HL-60 (cell line): Measurements from ENCODE around the gene CUL1.
A peak's percentile ranks its signal among the peaks of the same experiment; 100 is the strongest.

Experiments
- DNase-seq, 2 experiments: peaks; one replicate each; pipeline ENCODE4 v3.0.0-alpha.2; 2010 to 2020; ENCODE audit warnings: low read depth in 1 of 2, low spot score in 1 of 2
- H3K27ac ChIP-seq: fragments of 250-450 bp; sonication (Bioruptor Pico); replicated peaks from 2 replicates; pipeline ENCODE4 v1.5.1; 2020; ENCODE audit warnings: mild to moderate bottlenecking, moderate library complexity
- H3K27me3 ChIP-seq: fragments of 250-450 bp; sonication (Bioruptor Pico); 2 replicates; pipeline ENCODE4 v1.5.1; 2021; ENCODE audit warnings: mild to moderate bottlenecking, moderate library complexity; ENCODE audit not compliant: insufficient read depth, poor library complexity, severe bottlenecking
- H3K4me3 ChIP-seq: replicated peaks from 2 replicates; pipeline ENCODE4 v1.5.1; 2011; ENCODE audit warnings: mild to moderate bottlenecking, control low read depth, low read length; ENCODE audit not compliant: insufficient read depth
- GABPA ChIP-seq: IDR thresholded peaks from 2 replicates; pipeline ENCODE4 v1.6.1; 2012; ENCODE audit warnings: low read depth
- POLR2AphosphoS5 ChIP-seq: IDR thresholded peaks from 2 replicates; pipeline ENCODE4 v1.6.1; 2012; ENCODE audit warnings: low read depth
- SPI1 ChIP-seq: IDR thresholded peaks from 2 replicates; pipeline ENCODE4 v1.6.1; 2012; ENCODE audit warnings: low read depth, mild to moderate bottlenecking, borderline replicate concordance
- long read RNA-seq: library from polyadenylated mRNA; unstranded; transcript quantifications from one replicate; pipeline ENCODE4 v2.0.0, GENCODE V29; 2020
- TF ChIP-seq, protein P1 (sequence below): IDR thresholded peaks from 2 replicates; pipeline ENCODE4 v1.6.1; 2012; ENCODE audit warnings: low read depth; ENCODE audit not compliant: insufficient replicate concordance
- TF ChIP-seq, protein P2 (sequence below): IDR thresholded peaks from one replicate; pipeline ENCODE4 v1.5.1; 2011; ENCODE audit warnings: low read length, control low read depth, inconsistent platforms; ENCODE audit not compliant: insufficient read depth

CUL1 gene
- long read RNA-seq, transcript CUL1-203 (22 exons, 3,054 nt) = minor isoform, 8 of 454 reads
- long read RNA-seq, transcript CUL1-201 (22 exons, 3,064 nt) = major isoform, 389 of 454 reads
- long read RNA-seq, partial matches to known transcripts = 34 of 454 reads
- long read RNA-seq, other reads (novel, unspliced or antisense) = 23 of 454 reads

DNA sequence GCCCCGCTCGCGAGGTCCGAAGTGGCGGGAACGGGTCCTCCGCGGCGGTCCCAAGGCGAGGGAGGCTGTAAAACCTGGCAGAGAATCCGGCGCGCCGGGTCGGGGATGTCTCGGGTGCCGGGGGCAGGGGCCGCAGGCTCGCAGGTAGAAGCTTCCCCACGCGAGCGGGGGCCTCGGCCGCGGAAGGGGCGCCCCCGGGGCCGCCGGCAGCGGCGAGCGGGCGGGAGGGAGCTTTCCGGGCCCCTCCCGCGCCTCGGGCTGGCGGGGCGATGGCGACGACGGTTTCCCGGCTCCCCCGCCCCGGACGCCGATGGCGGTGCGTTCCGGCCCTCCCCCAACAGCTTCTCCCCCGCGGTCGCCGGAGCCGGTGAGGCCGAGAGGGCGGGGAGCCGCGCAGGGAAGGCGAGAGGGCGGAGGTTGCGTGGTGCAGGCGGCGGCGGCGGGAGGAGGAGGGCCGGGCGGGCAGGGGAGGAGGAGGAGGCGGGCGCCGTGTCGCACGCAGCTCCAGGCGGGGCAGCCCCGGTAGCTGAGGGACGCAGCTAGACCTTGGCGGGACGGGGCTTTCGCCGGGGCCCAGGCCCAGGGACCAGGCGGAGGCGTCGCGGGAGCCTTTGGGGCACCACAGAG is at the start of gene CUL1:
TSS of gene CUL1 (plus strand) at position 507 of the 627 bp plus-strand sequence. CDS start 31,220 bp downstream, outside the sequence.
- TF ChIP-seq, protein P1, sequence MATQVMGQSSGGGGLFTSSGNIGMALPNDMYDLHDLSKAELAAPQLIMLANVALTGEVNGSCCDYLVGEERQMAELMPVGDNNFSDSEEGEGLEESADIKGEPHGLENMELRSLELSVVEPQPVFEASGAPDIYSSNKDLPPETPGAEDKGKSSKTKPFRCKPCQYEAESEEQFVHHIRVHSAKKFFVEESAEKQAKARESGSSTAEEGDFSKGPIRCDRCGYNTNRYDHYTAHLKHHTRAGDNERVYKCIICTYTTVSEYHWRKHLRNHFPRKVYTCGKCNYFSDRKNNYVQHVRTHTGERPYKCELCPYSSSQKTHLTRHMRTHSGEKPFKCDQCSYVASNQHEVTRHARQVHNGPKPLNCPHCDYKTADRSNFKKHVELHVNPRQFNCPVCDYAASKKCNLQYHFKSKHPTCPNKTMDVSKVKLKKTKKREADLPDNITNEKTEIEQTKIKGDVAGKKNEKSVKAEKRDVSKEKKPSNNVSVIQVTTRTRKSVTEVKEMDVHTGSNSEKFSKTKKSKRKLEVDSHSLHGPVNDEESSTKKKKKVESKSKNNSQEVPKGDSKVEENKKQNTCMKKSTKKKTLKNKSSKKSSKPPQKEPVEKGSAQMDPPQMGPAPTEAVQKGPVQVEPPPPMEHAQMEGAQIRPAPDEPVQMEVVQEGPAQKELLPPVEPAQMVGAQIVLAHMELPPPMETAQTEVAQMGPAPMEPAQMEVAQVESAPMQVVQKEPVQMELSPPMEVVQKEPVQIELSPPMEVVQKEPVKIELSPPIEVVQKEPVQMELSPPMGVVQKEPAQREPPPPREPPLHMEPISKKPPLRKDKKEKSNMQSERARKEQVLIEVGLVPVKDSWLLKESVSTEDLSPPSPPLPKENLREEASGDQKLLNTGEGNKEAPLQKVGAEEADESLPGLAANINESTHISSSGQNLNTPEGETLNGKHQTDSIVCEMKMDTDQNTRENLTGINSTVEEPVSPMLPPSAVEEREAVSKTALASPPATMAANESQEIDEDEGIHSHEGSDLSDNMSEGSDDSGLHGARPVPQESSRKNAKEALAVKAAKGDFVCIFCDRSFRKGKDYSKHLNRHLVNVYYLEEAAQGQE = peak; percentile 19
- TF ChIP-seq POLR2AphosphoS5 (peak; percentile 63; the same call in 1 of the 2 replicates), SPI1 (no peak), GABPA (no peak)
- TF ChIP-seq, protein P2, sequence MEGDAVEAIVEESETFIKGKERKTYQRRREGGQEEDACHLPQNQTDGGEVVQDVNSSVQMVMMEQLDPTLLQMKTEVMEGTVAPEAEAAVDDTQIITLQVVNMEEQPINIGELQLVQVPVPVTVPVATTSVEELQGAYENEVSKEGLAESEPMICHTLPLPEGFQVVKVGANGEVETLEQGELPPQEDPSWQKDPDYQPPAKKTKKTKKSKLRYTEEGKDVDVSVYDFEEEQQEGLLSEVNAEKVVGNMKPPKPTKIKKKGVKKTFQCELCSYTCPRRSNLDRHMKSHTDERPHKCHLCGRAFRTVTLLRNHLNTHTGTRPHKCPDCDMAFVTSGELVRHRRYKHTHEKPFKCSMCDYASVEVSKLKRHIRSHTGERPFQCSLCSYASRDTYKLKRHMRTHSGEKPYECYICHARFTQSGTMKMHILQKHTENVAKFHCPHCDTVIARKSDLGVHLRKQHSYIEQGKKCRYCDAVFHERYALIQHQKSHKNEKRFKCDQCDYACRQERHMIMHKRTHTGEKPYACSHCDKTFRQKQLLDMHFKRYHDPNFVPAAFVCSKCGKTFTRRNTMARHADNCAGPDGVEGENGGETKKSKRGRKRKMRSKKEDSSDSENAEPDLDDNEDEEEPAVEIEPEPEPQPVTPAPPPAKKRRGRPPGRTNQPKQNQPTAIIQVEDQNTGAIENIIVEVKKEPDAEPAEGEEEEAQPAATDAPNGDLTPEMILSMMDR = no peak

DNA sequence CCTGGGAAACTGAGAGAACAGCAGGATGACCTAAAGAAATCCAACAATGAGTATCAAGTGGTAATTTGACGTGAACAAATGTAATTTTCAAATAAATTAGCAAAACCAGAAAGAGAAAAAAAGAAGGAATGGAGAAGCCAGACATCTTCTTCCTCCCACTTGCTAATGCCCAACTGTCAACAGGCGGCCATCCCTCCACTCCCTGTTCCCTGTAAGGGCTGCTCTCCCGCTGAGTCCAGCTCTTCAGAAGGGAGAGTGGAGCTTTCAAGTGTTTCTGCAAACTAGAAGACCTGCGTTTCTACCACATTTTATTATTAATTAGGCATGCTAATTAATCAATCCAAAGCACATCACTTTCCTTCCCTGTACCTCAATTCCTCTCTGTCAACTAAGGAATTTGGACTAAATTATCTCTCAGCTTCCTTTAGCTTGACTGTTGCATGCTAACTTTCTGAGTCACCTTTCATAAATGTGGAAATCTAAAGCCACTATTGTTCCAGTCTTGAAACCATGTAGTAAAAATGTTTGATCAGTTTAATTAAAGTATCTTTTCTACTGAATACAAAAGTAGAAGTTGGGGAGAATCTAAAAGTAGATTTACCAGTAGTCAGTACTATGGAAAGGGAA is 48.4 kb upstream of the CUL1 start:
- Histone ChIP-seq H3K27ac (no peak overlapping the region), H3K27me3 (no peaks in the 10 kb centered on the region), H3K4me3 (no peak overlapping the region)
- TF ChIP-seq, protein P2 = no peak
- TF ChIP-seq POLR2AphosphoS5 = no peak
- TF ChIP-seq SPI1 = no peak
- no peak for TF ChIP-seq GABPA
- TF ChIP-seq, protein P1 = no peak
- no peak for DNase-seq

More for the DNA sequence above, at the start of gene CUL1:
- peak within 1 kb of the TSS; percentile 55 for H3K4me3 ChIP-seq
- no peaks in the 10 kb centered on the region for H3K27me3 ChIP-seq
- DNase-seq = peak in 1 of 2 experiments; percentile 85
- peak within 1 kb of the TSS; percentile 87 for H3K27ac ChIP-seq

DNA sequence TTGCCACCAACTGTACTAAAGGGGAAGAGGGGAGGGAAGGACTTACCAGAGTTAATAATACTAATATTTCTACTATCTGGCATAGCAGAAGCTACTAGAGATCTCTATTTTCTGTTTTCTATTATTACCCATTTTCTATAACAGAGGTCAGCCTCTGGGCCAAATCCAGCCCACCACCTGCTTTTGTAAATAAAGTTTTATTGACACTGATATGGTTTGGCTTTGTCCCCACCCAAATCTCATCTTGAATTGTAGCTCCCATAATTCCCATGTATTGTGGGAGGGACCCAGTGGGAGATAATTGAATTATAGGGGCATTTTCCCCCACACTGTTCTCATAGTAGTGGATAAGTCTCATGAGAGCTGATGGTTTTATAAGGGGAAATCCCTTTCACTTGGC is 45.9 kb upstream of the CUL1 start:
- no peaks in the 10 kb centered on the region for H3K27me3 ChIP-seq
- DNase-seq = no peak
- TF ChIP-seq SPI1 (no peak), POLR2AphosphoS5 (no peak)
- TF ChIP-seq, protein P2 = no peak
- no peak overlapping the region for H3K4me3 ChIP-seq
- no peak overlapping the region for H3K27ac ChIP-seq
